GM23248 (cell line): Measurements from ENCODE around the gene HOXB6. TPM values are rescaled to one million over a fixed set of nuclear protein-coding genes. Genes with fewer than 3 reads are reported as not detected.

Experiments used
- DNase-seq: peaks from one replicate; pipeline ENCODE4 v3.0.0-alpha.2; 2015
- H2AFZ ChIP-seq: fragments of 200-600 bp; sonication (generic); 2 replicates; pipeline ENCODE4 v1.6.1; 2016; ENCODE audit warnings: antibody characterized with exemption
- H3F3A ChIP-seq: fragments of 200-600 bp; sonication (generic); 2 replicates; pipeline ENCODE4 v1.6.1; 2016; ENCODE audit warnings: mild to moderate bottlenecking, antibody characterized with exemption, mixed run types; ENCODE audit not compliant: insufficient read depth
- H3K27ac ChIP-seq: fragments of 200-600 bp; sonication (generic); 2 replicates; pipeline ENCODE4 v1.5.1; 2016; ENCODE audit warnings: mild to moderate bottlenecking
- H3K27me3 ChIP-seq: fragments of 200-600 bp; sonication (generic); replicated peaks from 2 replicates; pipeline ENCODE4 v1.6.1; 2016; ENCODE audit warnings: mild to moderate bottlenecking; ENCODE audit not compliant: insufficient read depth
- H3K36me3 ChIP-seq: fragments of 200-600 bp; sonication (generic); 2 replicates; pipeline ENCODE4 v1.6.1; 2016; ENCODE audit warnings: low read depth, mild to moderate bottlenecking
- H3K4me1 ChIP-seq: fragments of 200-600 bp; sonication (generic); 2 replicates; pipeline ENCODE4 v1.6.1; 2016; ENCODE audit warnings: mild to moderate bottlenecking; ENCODE audit not compliant: insufficient read depth
- H3K4me2 ChIP-seq: fragments of 200-600 bp; sonication (generic); one replicate; pipeline ENCODE4 v1.6.1; 2016; ENCODE audit warnings: mild to moderate bottlenecking; ENCODE audit not compliant: unreplicated experiment
- H3K4me3 ChIP-seq: fragments of 200-600 bp; sonication (generic); 2 replicates; pipeline ENCODE4 v1.5.1; 2016; ENCODE audit warnings: mild to moderate bottlenecking
- H3K79me2 ChIP-seq: fragments of 200-600 bp; sonication (generic); 2 replicates; pipeline ENCODE4 v1.6.1; 2016; ENCODE audit warnings: mild to moderate bottlenecking; ENCODE audit not compliant: insufficient read depth
- H3K9ac ChIP-seq: fragments of 200-600 bp; sonication (generic); 2 replicates; pipeline ENCODE4 v1.6.1; 2016; ENCODE audit warnings: mild to moderate bottlenecking
- H3K9me2 ChIP-seq: fragments of 200-600 bp; sonication (generic); 2 replicates; pipeline ENCODE4 v1.6.1; 2016; ENCODE audit warnings: mixed run types, mild to moderate bottlenecking, moderate library complexity; ENCODE audit not compliant: insufficient read depth
- H3K9me3 ChIP-seq: fragments of 200-600 bp; sonication (generic); one replicate; pipeline ENCODE4 v1.6.1; 2017; ENCODE audit warnings: low read depth
- H4K20me1 ChIP-seq: fragments of 200-600 bp; sonication (generic); 2 replicates; pipeline ENCODE4 v1.6.0; 2016; ENCODE audit not compliant: insufficient read depth
- EZH2 ChIP-seq: fragments of 200-600 bp; sonication (generic); IDR thresholded peaks from 2 replicates; pipeline ENCODE4 v1.6.1; 2018; ENCODE audit warnings: antibody characterized with exemption, mild to moderate bottlenecking; ENCODE audit not compliant: insufficient read depth, poor library complexity, severe bottlenecking
- EZH2phosphoT487 ChIP-seq: fragments of 200-600 bp; sonication (generic); IDR thresholded peaks from 2 replicates; pipeline ENCODE4 v1.6.1; 2018; ENCODE audit warnings: antibody characterized with exemption, moderate library complexity, mild to moderate bottlenecking, low read depth; ENCODE audit not compliant: insufficient read depth
- WGBS, 2 experiments: methylation state at CpG; one replicate each; pipeline ENCODE4 v1.1.6; 2015 to 2017; ENCODE audit warnings: low lambda C conversion rate in 2 of 2, low coverage in 1 of 2; ENCODE audit errors: missing lambda C conversion rate in 2 of 2; 5-methylcytosine and 5-hydroxymethylcytosine counted together
- in situ Hi-C: fragments of 300-500 bp; cut with MboI; formaldehyde crosslinking; loops from 2 replicates; pipeline ENCODE4 v1.15.0; 2020
- polyA plus RNA-seq: library from polyadenylated mRNA; unstranded; fragments of >200 nt; fragmentation: Nextera tagmentation; extraction: Ambion mirVana; gene quantifications from 2 replicates; pipeline ENCODE4 v1.2.1, GENCODE V29; 2016
- total RNA-seq: library from RNA; depleted of rRNA; stranded (reverse); fragments of >200 nt; shearing (Covaris generic); gene quantifications from 2 replicates; pipeline ENCODE4 v1.2.3, GENCODE V29; 2014

HOXB6 gene
- total and polyA plus RNA-seq, 2 experiments from 2014 or later, result 6.2 to 7.5 TPM

DNA sequence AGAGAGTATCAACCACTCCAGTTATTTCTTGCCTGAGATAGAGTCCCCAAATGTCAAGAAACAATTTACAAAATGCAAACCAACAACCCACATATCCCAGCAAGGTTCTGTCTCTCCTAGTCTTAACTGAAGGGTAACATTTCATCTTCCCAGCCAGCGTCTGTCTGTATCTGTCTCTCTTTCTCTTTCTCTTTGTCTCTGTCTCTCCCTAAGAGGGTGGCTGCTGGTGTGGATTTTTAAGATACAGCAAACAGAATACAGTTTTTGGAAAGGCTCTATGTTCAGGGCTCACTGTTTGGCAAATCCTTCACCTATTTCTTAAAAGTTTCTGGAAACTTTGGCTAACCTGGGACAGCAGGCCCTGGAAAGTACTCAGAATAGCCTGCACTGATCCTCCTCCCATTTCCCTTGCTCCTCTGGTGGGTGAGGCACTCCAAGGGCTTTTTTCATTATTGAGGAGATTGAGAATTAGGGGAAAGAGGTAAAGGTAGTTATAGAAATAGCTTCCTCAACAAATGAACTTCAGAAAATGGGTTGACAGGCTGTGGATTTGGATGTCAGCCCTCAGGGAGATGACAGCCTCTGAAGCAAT lies 32.9 kb downstream of the HOXB6 start:
- Histone ChIP-seq H4K20me1 (no peaks in the 10 kb centered on the region), H3K36me3 (no peaks in the 10 kb centered on the region), H3K27ac (peak overlapping the region; percentile 48), H3F3A (peaks cover 5% of the 10 kb centered on the region; the same call in 1 of the 2 replicates), H3K9me2 (no peaks in the 10 kb centered on the region), H3K4me3 (peak overlapping the region; percentile 62; the same call in 1 of the 2 replicates), H3K4me2 (peak overlapping the region; percentile 57), H3K9me3 (no peaks in the 10 kb centered on the region), H3K4me1 (peaks cover 31% of the 10 kb centered on the region), H3K27me3 (no peaks in the 10 kb centered on the region), H2AFZ (peak overlapping the region; percentile 65; the same call in 1 of the 2 replicates), H3K9ac (peak overlapping the region; percentile 72), H3K79me2 (peaks cover 71% of the 10 kb centered on the region)
- in situ Hi-C loops, result no loop called here
- WGBS, 2 experiments, result 36 to 80% methylated on average over 1 of the region's 1 CpG
- no peak for TF ChIP-seq EZH2
- no peak for TF ChIP-seq EZH2phosphoT487
- no peak for DNase-seq

DNA sequence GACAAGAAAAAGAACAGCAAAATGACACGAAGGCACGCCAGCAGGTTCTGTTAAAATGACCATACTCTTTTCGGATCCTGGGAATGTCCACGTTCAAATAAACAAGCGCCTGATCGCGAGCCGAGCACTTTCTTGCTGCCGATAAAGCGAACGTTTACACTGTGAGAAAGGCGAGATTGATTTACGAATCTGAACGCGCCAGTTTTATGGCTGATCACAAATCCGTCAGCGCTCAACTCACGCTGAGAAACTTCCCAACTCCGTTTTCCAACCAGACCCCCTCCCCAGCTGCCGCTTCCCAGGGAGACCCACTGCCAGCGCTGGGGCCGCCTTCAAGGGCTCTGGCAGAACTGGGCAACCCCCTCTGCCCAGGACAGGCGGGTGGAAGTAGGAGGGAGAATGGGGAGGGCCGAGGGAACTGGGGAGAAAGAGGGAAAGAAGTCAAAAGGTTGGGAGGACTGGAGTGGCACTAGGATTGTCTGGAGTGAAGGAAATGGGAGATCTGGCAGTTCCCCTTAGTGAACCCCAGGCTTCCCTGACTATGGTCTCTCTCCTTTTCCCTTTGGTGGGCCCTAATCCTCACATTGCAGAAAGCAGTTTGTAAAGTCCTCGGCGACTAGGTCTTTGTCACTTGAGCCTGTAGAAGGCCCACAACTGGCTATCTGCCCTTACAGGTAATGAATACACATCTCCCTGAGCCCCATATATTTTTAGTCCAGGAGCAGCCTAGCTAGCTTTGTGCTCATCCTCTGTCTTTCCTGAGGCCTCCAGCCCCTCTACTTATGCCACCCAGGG lies 33.6 kb downstream of the HOXB6 start:
- WGBS, 2 experiments, result 40 to 56% methylated on average over 26 of the region's 26 CpGs
- in situ Hi-C loops, result no loop called here
- TF ChIP-seq EZH2phosphoT487 (no peak), EZH2 (no peak)
- no peaks in the 10 kb centered on the region for H4K20me1 ChIP-seq
- peaks cover 5% of the 10 kb centered on the region; the same call in 1 of the 2 replicates for H3F3A ChIP-seq
- peaks cover 73% of the 10 kb centered on the region for H3K79me2 ChIP-seq
- H3K27me3 ChIP-seq, result no peaks in the 10 kb centered on the region
- peaks cover 30% of the 10 kb centered on the region for H3K4me1 ChIP-seq
- H3K9ac ChIP-seq, result peak overlapping the region; percentile 72
- peak overlapping the region; percentile 62 for H3K4me3 ChIP-seq
- H3K36me3 ChIP-seq, result no peaks in the 10 kb centered on the region
- H3K9me3 ChIP-seq, result no peaks in the 10 kb centered on the region
- peak; percentile 44 for DNase-seq
- H3K27ac ChIP-seq, result peak overlapping the region; percentile 48
- no peaks in the 10 kb centered on the region for H3K9me2 ChIP-seq
- H2AFZ ChIP-seq, result peak overlapping the region; percentile 65
- peak overlapping the region; percentile 57 for H3K4me2 ChIP-seq

DNA sequence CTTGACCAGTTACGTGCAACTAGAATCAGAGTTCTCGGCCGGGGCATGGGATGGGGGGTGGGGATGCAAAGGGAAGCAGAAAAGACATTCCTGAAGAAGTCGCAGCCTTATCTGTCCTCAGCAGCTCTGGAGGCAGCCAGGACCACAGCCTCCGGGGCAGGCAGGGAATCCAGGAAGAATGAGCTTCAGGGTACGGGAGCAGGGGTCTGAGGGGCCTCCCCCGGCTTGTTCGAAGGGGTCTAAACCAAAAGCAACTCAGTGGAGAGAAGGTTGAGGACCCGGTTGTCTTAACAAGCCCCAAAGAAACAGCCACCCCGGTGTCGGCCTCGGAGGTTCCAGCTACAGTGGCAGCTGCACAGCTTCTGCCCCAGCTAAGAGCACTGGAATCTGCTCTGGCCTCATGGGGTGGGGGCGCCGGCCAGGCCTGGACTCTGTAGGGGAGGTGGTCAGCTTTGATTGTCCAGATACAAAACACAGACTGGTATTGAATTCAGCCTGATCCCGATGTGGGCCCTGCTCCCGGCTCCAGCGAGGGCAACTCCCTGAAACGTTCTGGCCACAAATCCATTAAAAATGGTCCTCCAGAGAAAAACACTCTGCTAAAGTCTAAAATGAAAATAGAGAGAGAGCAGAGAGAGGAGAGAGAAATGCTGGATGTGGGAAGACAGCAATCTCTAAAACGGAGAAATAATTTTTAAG lies 34.3 kb downstream of the HOXB6 start:
- Histone ChIP-seq H3K9ac (peak overlapping the region; percentile 72), H3K4me2 (peak overlapping the region; percentile 57), H3K4me1 (peaks cover 30% of the 10 kb centered on the region), H3K27ac (peak overlapping the region; percentile 48), H4K20me1 (no peaks in the 10 kb centered on the region), H3K27me3 (no peaks in the 10 kb centered on the region), H3K4me3 (peak overlapping the region; percentile 62), H2AFZ (peak overlapping the region; percentile 65), H3K36me3 (no peaks in the 10 kb centered on the region), H3K79me2 (peaks cover 77% of the 10 kb centered on the region), H3K9me3 (no peaks in the 10 kb centered on the region), H3K9me2 (no peaks in the 10 kb centered on the region), H3F3A (peaks cover 5% of the 10 kb centered on the region; the same call in 1 of the 2 replicates)
- TF ChIP-seq EZH2phosphoT487, result no peak
- no peak for TF ChIP-seq EZH2
- WGBS, 2 experiments, result 42 to 43% methylated on average over 19 of the region's 19 CpGs
- in situ Hi-C loops, result no loop called here
- peak; percentile 37 for DNase-seq

DNA sequence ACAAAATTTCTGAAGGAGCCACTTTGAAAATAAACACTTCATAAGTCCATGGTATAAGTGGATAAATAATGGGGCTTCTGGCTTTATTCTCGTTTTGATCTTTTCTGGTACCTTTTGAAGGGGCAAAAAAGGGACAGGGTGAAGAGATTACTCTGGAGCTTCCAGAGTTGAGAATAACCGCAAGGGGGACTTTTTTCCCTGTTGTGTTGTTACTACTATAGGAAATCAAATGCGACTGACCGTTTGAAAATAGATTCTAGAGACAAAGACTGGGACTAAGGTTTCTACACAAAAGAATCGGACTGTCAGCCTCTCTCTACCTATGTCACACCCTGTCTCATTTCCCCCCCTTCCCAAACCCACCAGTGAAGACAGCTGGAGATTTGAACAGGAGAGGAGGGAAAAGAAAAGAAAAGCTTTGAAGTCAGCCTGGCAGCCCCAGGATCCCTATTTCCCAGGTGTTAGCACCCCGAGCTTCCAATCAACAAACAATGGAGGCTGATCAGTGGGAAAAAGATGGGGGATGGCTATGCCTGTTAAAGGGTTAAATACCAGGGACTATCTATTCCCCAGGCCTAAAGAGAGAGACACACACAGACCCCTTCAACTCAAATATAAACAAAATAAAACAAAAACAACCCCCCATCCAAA lies 35.0 kb downstream of the HOXB6 start:
- H3K9ac ChIP-seq, result peak overlapping the region; percentile 72
- 88 to 90% methylated on average over 6 of the region's 6 CpGs for WGBS, 2 experiments
- no peak overlapping the region for H3K4me3 ChIP-seq
- DNase-seq, result no peak
- no peaks in the 10 kb centered on the region for H4K20me1 ChIP-seq
- no peaks in the 10 kb centered on the region for H3K9me3 ChIP-seq
- H2AFZ ChIP-seq, result 0 out of 2 replicates have a peak overlapping the region, but pooled peaks have one; percentile 65
- H3K9me2 ChIP-seq, result no peaks in the 10 kb centered on the region
- peaks cover 76% of the 10 kb centered on the region for H3K79me2 ChIP-seq
- no peaks in the 10 kb centered on the region for H3K27me3 ChIP-seq
- TF ChIP-seq EZH2phosphoT487 (no peak), EZH2 (no peak)
- in situ Hi-C loops, result no loop called here
- H3K36me3 ChIP-seq, result no peaks in the 10 kb centered on the region
- H3K4me1 ChIP-seq, result peaks cover 30% of the 10 kb centered on the region
- H3F3A ChIP-seq, result peaks cover 5% of the 10 kb centered on the region; the same call in 1 of the 2 replicates
- peak overlapping the region; percentile 48; the same call in 1 of the 2 replicates for H3K27ac ChIP-seq
- peak overlapping the region; percentile 57 for H3K4me2 ChIP-seq
